NCI-H128 (cell line): ENCODE results near the gene FAM120B.
"Not testable (repeated sequence)": the region's sequence is repeated elsewhere in the genome, so short reads cannot be mapped to it uniquely, and the experiment has no call there.

ENCODE experiments used
- DNase-seq: peaks from one replicate; lab custom pipeline; 2025; ENCODE audit not compliant: unreplicated experiment; lab: John Stamatoyannopoulos, UW

FAM120B gene

DNA sequence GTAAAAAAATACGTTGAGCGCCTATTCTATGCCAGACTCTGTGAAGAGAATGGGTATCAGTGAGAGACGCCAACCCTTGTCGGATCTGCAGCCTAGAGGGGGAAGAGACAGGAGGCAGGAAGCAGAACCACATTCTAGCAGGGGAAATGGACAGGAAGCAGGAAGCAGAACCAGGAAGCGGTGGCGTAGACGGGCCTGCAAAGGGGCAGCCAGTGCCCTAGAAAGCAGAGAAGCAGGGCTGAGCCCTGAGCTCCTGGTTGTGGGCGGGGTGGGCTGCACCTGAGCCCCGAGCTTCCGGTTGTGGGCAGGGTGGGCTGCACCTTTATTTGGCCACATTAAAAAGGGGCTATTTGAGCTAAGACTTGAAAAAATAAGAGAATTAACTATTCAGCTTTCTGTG lies 71.9 kb downstream of the FAM120B start:
- no peak for DNase-seq

DNA sequence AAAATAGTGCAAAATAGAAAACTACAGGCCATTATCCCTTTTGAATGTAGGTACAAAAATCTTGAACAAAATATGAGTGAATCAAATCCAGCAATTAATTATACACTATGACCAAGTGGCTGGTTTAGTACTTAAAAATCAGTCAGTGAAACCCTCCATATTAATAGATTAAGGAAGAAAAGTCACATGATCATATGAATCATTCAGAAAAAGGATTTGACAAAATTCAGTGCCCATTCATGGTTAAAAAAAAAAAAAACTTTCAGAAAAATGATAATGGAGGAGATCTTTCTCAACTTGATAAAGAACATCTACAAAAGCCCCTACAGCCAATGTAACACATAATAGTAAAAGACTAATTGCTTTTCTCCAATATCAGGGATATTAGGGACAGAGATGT lies 75.0 kb downstream of the FAM120B start:
- DNase-seq, result no peak

DNA sequence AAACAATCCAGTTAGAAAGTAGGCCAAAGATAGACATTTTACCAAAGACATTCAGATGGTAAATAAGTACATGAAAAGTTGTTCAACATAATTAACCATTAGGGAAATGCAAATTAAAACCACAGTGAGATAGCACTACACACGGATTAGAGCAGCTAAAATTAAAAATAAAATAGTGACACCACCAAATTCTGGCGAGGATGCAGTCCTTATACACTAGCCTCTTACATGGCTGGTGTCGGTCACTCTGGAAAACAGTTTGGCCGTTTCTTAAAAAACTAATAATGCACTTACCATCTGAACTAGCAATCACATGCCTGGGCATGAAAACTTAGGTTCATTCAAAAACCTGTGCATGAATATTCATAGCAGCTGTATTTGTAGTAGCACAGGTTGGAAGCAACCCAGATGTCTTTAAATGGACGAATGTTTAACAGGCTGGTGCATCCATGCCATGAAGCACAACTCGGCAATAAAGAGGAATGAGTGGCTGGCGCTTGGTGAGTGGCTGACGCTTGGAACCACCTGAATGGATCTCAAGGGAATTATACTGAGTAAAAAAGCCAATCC lies 77.0 kb downstream of the FAM120B start:
- DNase-seq, result no peak

DNA sequence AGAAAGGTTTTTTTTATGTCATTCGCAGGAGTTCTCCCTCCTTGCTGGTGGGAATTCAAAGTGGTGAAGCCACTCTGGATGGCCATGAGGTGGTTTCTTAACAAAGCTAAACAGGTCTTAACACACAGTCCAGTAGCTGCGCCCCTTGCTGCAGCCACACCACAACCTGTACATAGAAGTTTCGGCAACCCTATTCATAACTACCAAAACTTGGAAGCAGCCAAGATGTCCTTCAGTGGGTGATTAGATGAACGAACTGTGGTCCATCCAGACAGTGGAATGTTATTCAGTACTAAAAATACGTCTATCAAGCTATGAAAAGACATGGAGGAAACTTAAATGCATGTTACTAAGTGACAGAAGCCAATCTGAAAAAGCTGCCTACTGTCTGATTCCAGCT lies 78.9 kb downstream of the FAM120B start:
- no peak for DNase-seq

DNA sequence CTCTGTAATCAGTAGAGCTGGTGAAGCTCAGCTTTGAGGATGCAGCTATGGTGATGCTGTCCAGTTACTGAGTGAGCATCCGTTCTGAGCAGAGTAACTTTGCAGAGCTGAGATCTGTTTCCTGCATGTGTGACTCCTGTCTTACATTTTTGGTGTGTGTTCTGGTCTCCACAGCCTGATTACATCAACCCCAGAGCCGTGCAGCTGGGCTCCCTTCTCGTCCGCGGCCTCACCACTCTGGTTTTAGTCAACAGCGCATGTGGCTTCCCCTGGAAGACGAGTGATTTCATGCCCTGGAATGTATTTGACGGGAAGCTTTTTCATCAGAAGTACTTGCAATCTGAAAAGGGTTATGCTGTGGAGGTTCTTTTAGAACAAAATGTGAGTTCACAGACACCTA lies 81.6 kb downstream of the FAM120B start:
- no peak for DNase-seq

DNA sequence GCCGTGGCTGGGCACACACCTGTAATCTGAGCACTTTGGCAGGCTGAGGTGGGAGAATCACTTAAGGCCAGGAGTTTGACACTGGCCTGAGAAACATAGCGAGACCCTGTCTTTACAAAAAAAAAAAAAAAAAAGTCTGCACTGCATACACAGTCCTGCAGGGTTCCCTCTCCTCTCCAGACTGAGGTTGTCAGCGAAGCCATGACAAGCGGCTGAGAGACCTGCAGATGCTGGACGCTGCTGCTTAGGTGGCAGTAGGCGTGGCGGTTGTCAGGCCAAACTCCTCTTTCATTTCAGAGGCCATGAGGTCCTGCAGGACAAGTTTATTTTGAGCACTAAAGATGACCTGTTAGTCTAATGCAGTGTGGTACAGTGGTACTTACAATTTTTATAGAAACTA lies 86.5 kb downstream of the FAM120B start:
- DNase-seq, result no peak

DNA sequence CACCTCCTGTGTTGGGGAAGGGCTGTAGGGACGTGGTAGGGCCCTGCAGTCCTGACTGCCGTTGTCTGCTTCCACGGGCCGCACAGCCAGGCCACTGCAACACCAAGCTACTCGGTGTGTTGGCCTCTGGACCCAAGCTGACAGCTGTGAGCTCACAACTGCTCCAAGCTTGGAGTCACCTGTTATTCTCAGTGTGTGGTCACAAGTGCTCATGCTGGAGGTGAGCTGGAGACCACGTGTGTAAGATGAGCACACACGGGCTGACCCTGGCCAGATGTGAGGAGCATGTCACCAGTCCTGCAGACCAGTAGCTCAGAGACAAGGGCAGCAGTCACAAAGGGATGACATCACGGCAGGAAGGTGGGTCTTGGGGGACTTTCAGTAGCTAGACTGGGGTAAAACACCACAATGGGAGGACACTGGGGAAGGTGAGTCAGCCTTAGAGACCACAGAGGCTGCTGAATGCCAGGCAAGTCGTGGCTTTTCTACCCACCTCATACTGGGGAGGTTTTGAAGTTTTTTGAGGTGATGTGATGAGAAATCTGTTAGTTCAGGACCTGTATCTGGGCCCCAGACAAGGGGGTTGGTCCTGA lies 87.3 kb downstream of the FAM120B start:
- no peak for DNase-seq

DNA sequence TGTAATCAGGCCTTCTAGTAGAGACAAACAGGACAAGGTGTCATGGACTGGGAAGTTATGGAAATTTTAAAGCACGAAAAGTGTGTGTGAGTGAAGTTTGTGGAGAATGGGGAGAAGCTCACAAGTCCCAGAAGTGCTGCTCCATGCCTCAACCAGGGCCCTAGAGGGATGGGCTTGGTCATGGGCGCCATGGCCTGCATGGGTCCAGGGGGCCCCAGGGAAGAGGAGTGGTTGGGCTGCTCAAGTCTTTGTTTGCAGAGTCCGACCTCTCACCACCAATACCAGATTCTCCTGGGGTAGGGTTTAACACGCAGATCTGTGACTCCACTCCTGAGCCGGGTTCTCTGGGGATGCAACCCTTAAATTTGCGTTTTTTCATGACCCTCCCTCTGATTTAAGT lies 88.4 kb downstream of the FAM120B start:
- DNase-seq, result no peak

DNA sequence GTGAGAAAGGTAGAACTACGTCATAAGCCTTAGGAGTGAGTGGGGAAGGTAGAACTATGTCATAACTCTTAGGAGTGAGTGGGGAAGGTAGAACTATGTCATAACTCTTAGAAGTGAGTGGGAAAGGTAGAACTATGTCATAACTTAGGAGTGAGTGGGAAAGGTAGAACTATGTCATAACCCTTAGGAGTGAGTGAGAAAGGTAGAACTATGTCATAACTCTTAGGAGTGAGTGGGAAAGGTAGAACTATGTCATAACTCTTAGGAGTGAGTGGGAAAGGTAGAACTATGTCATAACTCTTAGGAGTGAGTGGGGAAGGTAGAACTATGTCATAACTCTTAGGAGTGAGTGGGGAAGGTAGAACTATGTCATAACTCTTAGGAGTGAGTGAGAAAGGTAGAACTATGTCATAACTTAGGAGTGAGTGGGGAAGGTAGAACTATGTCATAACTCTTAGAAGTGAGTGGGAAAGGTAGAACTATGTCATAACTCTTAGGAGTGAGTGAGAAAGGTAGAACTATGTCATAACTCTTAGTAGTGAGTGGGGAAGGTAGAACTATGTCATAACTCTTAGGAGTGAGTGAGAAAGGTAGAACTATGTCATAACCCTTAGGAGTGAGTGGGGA lies 92.3 kb downstream of the FAM120B start:
- not testable (repeated sequence) for DNase-seq

DNA sequence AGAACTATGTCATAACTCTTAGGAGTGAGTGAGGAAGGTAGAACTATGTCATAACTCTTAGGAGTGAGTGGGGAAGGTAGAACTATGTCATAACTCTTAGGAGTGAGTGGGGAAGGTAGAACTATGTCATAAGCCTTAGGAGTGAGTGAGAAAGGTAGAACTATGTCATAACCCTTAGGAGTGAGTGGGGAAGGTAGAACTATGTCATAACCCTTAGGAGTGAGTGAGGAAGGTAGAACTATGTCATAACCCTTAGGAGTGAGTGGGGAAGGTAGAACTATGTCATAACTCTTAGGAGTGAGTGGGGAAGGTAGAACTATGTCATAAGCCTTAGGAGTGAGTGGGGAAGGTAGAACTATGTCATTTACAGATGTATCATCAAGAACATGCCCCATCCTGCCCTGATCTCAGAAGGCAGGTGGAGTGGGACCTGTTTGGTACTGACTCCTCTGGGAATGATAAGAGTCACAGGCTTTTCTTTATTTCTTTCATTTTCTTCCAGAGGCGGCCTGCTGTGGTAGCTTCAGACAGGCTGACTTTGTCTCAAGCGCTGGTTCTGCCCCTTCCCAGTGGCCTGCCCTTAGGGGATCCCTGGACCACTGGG lies 93.5 kb downstream of the FAM120B start:
- not testable (repeated sequence) for DNase-seq

DNA sequence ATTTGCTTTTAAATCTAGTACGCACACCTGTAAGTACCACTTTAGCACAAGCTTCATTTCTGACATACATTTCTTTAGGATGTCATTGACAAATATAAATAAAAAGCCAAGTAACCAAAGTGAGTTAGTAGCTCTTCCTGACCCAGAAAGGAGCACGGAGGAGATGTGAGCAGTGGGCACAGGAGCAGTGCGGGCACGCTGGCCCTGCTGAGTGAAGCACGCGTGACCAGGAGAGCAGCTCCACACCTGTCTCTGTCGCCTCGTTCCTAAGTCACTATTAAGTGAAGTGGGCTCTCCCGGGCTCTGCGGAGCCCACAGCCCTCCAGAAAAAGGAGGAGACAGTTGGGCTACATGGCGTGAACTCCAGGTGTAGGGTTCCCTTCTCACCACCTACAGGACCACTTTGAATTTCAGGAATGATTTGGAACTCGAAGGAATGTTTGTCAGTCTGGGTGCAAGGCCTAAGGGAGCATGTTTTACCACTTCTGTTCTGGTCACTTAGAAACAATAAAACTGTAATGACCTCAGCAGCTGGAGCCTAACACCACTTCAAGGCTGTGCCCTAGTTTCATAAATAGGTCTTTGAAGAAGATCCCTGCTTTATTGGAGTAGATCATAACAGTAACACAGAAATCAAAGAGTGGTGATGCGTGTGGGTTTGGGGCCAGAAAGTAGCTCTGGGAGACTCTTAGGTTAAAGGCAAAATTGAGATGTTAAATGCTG lies 95.9 kb downstream of the FAM120B start:
- DNase-seq, result no peak

DNA sequence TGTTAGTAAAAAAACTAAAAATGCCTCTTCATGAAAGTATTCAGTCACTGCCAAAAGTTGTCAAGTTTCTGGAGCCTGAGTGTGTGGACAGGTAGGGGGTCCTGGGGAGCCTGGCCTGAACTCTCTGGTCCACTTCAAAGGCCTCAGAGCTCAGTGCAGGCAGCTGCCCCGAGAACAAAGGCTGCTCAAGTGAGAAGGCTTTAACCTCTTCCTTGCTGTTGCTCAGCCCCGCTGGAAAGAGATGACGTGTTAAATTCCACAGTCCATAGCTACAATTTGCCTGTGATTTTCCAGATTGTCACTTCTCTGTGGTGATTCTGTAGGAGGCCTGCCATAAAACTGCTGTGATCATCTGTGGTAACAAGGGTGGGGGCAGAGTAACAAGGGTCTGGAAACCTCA lies 96.9 kb downstream of the FAM120B start:
- DNase-seq, result no peak

DNA sequence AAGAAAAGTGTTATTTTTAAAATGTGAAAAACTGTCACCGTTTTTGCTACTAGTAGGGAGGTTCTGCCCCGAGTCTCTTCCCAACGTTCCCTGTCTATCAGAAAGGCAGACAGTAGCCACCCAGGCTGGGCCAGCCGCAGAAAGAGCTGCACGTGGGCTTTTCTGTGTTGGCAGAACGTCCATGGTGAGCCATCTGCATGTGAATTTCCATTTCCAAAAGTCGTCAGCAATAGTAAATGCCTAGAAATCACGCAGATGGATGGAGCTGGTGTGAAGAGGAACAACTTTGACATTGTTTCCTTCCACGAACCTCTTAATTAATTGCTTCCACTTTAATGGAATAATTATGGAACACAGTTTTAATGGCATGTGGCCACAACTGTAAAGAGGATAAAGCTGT lies 97.5 kb downstream of the FAM120B start:
- DNase-seq, result no peak

DNA sequence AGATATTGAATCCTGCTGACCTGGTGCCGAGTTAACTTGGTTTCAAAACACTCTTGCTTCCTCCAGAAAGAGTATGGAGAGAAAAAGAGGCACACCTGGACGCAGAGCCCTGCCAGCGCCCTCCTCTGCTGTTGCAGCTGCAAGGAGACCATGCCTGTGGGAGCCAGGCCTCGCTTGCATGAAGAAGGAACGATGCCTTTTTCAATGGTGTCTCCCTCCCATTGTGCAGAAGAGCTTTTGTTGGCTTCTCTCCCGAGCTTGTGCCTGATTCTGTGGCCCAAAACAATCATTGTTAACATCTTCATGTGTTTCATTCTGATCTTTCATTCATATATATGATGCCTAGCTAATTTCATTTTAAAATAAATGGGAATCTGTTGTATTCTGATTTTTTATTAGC lies 98.1 kb downstream of the FAM120B start:
- no peak for DNase-seq

DNA sequence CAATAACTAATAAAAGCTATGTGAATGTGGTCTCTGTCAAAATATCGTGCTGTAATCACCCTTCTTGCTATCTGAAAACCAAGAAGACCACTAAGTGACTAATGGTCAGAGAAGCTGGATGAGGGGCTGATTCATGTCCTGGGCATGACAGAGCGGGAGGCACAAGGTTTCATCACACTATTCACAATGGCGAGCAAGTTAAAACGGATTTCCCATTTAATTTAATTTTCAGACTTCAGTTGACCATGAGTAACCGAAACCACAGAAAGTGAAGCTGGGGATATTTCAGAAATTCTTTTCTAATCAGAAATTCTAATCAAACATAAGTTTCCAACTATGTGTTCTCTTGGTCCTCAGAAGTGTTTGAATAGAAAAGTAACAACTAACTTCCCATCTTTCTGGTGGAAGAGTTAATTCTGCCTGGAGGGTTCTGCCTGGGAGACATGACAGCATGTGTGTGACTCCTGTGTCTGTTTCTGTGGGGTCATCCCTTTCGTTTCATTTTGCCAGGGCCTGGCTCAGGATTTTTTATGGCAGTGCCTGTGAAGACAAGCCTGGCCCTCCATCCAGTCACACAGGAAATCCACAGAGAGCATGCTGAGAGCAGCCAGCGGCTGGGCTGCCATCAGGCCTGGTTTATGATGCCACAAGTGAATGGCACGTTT lies 98.9 kb downstream of the FAM120B start:
- DNase-seq, result no peak

DNA sequence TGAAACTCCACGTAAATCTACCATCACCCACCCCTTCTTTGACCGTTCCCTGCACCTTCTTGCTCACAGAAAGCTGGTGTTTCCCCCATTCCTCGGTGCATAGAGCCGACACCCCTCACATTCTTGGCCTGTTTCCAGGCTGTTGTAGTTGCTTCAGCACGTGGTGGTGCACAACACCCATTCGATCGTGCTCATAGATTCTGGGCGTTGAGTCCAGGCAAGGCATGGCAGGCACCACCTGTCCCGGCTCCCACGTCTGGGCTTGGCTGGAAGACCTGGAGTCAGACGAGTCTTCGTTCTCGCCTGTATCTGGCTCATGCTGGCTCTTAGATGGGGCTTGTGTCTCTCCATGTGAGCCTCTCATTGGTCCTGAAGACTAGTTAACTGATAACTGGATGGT lies 100.6 kb downstream of the FAM120B start:
- DNase-seq, result no peak

DNA sequence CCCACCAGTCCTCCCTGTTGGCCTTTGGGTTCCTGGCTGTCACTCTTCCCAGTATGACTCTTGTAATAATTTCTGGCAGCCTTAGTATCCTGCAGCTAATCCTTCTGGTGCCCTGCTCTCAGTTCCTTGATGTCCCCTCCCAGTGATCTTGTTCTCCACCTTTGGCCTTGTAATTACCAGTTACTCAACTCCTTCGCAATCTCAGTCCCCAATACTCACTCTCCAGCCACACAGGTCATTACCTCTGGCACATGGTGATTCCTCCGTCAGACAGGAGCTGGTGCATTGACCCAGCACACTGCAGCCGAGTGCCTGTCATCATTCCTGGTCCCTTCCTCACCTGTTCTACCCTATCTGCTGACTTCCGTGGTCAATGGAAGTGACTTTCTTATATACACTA lies 101.4 kb downstream of the FAM120B start:
- DNase-seq, result no peak

DNA sequence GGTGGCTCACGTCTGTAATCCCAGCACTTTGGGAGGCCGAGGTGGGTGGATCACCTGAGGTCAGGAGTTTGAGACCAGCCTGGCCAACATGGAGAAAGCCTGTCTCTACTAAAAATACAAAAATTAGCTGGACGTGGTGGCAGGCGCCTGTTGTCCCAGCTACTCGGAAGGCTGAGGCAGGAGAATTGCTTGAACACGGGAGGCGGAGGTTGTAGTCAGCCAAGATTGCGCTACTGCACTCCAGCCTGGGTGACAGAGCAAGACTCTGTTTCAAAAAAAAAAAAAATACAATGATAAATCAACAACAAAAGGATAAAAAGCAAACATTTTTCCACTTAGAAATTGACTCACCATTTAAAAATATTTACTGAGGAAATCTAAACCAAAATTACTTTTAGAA lies 103.2 kb downstream of the FAM120B start:
- not testable (repeated sequence) for DNase-seq

DNA sequence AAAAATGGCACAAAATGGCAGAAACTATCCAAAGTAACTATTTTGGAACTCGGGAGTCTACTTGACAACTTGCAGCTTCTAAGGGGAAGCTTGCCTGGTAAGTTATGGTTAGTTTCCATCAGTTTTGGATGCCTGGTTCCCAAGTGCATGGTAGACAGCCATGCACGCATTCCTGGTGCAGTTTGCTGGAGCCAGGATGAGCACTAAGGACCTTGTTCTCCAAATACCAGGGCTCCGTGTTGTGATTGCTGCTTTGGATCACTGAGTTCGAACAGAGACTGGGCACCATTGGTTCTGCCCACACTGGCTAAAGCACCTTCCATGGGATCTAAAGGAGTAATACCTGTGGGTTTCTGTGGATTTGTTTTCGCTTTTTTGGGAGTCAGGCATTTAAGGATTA lies 103.7 kb downstream of the FAM120B start:
- no peak for DNase-seq

DNA sequence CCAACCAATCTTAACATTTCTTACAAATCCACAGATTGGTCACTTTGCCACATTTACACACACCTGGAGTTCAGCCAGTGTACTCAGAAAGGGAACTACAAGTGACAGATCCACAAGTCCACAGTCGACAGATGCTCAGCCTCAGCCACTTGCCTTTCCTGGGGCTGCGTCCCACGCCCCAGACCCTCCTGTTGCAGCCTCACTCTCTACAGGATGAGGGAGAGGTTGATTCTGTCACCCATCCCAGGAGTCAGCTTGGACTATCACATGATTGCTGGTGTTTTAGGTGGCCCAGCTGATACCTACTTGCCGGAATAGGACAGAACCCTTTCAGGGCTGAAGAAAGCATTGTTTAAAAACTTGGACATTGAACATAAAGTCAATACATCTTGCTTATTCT lies 108.8 kb downstream of the FAM120B start:
- no peak for DNase-seq

DNA sequence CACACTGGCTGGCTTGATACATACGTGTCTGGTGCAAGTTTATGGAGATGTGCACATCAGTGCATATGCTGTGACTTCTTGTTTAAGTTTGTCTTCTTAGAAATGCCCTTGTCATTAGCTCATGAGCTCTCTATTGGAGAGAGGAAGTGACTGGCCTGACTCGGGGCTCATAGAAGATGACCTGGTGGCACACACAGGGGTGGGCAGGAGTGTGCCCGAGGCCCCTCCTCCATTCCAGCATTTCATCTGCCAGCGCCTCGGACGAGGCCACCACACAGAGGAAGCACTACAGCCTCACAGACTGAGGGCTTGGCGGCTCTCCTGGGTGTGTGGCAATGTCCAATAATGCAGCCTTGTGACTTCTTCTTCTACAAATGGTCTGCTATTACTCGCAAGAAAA lies 109.7 kb downstream of the FAM120B start:
- no peak for DNase-seq
